Epithelial cell of esophagus (primary cell): Measurements from ENCODE around the gene NR3C1.

Source experiments
- DNase-seq: peaks from one replicate; pipeline ENCODE4 v3.0.0; 2010; ENCODE audit warnings: low read depth
- H3K4me3 ChIP-seq: 2 replicates; pipeline ENCODE4 v1.5.1; 2011; ENCODE audit warnings: mild to moderate bottlenecking, low read length, control low read depth
- TF ChIP-seq, protein P1 (sequence below): IDR thresholded peaks from 2 replicates; pipeline ENCODE4 v1.5.1; 2011; ENCODE audit warnings: low read depth, mild to moderate bottlenecking, low read length, control low read depth, inconsistent platforms; ENCODE audit not compliant: insufficient read depth; ENCODE audit errors: missing control alignments

The NR3C1 gene

DNA sequence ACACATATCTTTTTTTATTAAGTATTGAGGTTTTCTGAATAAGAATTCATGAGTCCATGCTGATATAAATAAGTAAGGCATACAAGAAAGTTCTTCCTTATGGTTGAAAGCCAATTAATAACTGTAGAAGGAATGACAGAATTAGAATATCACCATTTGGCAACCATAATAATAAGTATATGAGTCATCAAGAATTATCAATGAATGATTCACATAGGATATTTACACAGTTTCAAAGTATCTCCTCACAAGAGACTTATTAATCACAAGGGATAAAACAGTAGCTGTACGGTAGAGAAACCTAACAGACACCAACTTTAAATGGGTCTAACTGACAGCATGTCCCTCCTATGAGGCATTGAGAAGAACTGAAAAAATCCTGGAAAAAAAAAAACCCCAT lies 161.6 kb downstream of the NR3C1 start:
- DNase-seq = peak; percentile 76
- no peak overlapping the region for H3K4me3 ChIP-seq
- TF ChIP-seq, protein P1, sequence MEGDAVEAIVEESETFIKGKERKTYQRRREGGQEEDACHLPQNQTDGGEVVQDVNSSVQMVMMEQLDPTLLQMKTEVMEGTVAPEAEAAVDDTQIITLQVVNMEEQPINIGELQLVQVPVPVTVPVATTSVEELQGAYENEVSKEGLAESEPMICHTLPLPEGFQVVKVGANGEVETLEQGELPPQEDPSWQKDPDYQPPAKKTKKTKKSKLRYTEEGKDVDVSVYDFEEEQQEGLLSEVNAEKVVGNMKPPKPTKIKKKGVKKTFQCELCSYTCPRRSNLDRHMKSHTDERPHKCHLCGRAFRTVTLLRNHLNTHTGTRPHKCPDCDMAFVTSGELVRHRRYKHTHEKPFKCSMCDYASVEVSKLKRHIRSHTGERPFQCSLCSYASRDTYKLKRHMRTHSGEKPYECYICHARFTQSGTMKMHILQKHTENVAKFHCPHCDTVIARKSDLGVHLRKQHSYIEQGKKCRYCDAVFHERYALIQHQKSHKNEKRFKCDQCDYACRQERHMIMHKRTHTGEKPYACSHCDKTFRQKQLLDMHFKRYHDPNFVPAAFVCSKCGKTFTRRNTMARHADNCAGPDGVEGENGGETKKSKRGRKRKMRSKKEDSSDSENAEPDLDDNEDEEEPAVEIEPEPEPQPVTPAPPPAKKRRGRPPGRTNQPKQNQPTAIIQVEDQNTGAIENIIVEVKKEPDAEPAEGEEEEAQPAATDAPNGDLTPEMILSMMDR = no peak

DNA sequence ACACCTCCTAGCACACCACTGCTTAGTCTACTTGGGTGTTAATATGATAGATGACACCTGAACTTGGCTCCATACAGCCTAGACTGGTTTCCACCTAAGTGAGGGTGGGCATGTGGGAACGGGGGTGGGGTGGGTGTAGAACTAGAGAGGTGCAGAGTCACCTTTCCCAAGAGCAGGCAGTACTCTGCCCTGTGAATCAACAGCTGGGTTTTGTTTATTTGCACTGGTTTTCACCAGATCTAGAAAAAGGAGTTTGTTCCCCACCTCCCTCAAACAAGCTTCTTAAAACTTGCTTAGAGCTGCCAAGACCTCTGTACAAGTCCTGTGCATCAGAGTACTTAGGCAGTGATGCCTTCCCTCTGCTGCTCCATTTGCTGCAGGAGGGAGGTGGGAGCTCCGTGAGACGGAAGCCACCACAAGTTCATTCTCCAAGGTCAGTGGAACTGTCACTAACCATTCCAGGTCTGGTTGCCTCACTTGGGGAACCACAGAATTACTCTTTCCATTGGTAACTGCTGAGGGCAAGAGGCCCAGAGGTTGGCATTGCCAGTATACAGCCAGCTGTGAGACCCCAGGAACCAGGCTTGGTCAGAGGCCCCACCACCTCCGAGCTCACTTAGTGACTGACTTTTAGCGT lies 163.5 kb downstream of the NR3C1 start:
- DNase-seq = no peak
- TF ChIP-seq, protein P1 = no peak
- no peak overlapping the region for H3K4me3 ChIP-seq

- DNase-seq = no peak
- H3K4me3 ChIP-seq = no peak overlapping the region
- TF ChIP-seq, protein P1 = no peak
These were observed 164.9 kb downstream of the NR3C1 start for GRCh38 chr5:143238620-143239019.

GRCh38 chr5:143237664-143238063 lies 165.8 kb downstream of the NR3C1 start:
- DNase-seq = no peak
- TF ChIP-seq, protein P1 = no peak
- H3K4me3 ChIP-seq = no peak overlapping the region

DNA sequence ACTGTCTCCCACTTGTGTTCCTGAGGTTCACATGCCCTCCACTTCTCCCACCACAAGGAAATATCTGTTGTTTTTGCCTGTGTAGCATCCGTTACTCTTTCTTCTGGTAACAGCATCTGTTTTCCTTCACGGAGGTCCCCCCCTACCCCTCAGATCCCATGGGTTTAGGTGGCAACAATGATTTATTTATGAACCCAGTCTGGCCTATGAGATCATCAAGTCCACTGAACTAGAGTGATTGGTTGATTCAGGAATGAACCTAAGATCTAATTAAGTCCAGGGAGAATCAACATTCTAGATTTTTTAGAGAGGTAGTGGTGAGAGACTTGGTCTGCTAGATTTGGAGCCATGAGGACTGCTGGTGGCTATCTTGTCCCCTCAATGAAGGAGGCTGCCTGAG lies 166.8 kb downstream of the NR3C1 start:
- DNase-seq = no peak
- no peak overlapping the region for H3K4me3 ChIP-seq
- TF ChIP-seq, protein P1 = no peak

DNA sequence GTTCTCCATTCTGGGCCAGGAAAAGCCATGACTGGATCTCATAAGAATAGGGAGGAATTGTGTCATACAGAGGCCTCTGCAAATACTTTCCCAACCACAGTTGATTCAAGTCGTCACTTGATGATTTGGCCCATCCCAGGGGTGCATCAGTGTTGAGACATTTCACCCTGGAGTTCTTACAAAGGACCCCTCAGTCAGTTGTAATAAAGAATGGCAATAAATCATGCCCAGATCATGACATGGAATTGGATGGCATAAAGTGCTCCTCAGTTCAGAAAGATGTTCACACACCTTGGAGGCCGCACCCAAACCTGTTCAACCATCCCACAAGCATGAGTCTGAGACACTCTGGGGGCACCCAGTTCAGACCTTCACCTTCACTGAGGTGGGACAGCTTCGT lies 168.1 kb downstream of the NR3C1 start:
- peak; percentile 91 for DNase-seq
- no peak overlapping the region for H3K4me3 ChIP-seq
- TF ChIP-seq, protein P1 = no peak

GRCh38 chr5:143234162-143234842 lies 169.2 kb downstream of the NR3C1 start:
- no peak overlapping the region for H3K4me3 ChIP-seq
- no peak for DNase-seq
- TF ChIP-seq, protein P1 = no peak
